ENCODE measurements around the gene CD53.

Gene CD53

DNA sequence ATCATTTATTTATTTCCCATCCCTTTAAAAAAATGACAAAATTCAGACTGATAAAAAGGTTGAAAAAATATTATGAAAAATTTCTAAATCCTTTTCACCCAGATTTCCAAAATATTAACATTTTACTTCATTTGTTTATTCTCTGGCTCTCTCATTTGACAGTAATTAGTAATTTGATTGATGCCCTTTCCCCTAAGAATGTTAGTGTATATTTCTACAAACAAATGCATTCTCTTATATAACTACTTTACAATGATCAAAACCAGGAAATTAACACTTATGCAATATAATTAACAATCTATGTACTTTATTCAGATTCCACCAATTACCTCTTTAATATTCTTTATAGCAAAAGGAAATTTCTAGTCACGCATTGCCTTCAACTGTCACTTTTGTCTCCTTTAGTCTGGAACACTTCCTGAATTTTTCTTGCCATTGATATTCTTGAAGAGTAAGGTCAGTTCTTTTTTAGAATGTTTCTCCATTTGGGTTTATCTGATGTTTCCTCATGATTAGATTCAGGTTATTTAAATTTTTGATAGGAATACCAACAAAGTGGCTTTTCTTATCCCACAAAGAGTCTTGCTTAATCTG, 3.9 kb downstream of the CD53 start:
- ATAC-seq: no peak

DNA sequence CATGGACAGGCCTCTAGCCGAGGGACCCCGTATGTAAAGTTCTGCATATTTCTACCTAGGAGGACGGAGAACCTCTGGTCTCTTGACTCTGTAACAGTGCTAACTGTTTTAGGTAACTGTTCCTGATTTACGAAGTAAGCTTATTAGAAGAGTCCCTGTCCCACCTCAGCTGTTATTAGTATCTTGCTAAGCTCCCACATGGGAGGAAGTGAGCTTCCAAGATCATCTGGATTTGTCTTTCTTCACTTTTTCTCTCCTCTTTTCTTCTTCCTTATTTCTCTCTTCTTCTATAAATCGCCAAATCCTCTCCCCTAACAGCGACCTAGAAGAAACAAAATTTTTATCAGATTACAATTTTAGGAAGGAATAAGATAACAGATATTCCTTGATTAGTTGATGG, 4.4 kb downstream of the CD53 start:
- ATAC-seq (no peak), DNase-seq (no peak)

More for the DNA sequence above, 3.9 kb downstream of the CD53 start:
- DNase-seq: no peak

DNA sequence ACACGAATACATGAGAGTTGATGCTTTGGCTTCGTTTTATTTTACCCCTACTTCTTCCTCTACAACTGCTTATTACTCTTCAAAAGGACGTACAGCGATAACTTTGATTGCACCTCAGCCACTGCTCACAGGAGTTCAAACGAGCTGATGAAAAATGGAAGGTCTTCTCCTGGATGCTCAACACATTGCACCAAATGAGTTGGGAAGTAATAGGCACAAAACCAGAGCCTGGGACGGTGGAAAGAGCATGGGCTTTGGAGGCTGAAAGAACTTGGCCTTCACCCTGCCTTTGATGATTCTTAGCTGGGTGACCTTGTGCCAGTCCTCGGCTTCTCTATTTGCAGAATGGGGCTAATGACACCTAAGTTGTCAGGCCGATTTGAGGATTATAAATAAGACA, 4.8 kb downstream of the CD53 start:
- DNase-seq (peak; percentile 12), ATAC-seq (no peak)

DNA sequence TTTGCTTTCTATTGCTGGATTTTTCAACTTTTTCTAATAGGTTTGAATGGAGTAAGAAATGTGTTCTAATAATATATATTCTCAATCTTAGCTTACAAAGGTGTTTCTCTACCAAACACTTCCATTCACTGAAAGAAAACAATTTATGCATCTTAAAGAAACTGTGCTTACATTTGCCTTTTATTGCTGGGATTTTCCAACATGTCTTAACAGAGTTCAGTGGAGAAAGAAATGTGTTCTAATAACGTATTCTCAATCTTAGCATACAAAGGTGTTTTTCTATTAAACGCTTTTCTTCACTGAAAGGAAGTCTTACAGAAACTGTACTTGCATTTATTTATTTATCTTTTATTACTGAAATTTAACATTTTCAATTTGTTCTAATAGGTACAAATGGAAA, 5.6 kb downstream of the CD53 start:
- no peak for ATAC-seq

DNA sequence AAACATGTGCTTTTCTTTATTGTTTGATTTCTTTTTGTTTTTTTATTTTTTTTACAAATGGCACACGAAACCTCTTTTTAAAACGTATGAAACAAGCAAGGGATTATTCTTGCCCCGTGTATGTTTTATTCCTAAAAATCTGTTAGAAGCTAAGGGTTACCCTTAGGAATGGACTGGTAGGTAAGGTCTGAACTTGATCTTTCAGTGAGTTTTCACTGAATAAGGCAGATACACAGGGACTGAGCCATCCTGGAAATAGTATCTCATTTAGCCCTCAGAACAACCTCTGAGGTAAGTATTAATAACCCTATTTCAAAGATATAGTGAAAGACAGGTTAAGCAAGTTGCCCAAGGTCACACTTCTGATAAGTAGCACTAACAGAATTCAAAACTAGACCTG, 6.0 kb downstream of the CD53 start:
- DNase-seq: no peak
- ATAC-seq: no peak

More for the DNA sequence above, 5.6 kb downstream of the CD53 start:
- DNase-seq: no peak

DNA sequence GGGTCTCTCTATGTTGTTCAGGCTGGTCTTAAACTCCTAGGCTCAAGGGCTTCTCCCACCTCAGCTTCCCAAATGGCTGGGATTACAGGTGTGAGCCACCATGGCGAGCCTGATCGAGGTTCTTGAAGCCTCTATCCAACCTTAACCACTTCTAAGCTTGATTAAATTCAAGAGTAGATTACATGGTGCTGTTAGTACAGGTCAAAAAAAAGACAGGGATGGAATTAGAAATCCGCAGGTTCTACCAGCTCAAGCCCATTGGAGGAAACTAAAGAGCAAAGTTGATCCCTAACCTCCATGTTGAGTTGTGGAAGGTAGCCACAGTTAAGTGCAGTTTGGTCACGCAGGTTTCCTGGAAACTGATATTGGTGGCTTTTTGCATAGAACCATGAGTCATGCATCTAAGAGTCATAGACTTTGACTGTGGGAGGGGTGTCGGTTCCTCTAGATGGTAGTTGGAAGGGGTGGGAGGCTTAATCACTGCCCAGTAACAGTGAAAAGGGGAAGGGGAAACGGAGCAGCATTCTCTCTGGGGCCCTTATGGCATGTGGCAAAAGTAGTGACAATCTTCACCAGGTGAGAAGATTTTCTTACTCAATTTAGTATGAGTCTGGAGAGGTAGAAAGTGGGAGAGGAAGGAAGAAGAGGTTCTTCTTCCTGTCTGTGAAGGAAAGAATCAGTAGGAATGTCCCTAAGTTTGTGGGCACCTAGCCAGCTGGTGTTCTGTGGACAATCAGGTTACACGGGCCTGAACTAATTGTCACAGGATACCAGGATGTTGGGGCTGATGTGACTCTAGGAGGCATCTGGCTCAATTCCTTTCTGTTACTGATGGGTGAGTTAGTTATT, 7.0 kb downstream of the CD53 start:
- ATAC-seq: peak; percentile 70
- peak; percentile 61 for DNase-seq

DNA sequence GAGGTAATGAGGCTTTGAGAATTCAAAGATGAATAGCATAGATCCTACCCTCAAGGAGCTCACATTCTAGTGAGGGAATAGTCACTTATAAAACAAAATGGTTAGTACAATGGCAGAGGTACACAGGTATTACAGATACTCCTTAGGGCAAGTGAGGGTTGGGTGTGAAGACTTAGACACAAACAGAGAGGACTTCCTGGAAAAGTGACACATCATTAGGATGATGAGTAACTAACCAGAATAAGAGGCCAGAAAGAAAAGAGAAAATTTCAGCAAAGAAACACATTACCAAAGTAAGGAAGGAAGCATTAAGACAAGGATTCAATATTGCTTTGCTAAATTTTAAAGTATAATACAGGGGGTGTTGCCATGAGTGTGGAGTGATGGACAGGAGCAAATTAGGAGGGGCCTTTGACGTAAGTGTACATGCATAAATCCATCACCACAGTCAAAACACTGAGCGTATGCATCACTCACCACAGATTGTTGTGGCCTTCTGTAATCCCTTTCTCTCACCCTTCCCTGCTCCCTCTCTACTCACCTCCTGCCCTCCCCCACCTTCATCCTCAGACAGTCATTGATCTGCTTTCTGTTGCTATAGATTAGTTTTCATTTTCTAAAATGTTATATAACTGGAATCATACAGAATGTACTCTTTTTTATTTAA, 7.9 kb downstream of the CD53 start:
- peak; percentile 55 for DNase-seq

DNA sequence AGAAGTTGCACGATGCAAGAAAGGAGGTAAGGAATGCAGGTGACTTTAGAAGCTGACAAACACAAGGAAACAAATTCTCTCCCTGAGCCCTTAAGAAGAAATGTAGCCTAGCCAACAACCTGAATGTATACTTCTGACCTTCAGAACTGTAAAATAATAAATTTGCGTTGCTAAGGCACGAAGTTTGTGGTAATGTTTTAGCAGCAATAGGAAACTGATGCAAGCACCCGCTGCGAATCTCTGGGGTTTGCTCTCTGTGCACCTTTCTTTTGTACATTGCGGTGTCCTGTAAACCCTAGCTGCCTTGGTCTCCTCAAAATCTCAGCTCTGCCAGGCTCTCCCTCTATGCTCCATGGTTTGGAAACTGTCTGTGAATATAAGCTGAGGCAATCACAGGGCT, 15.1 kb downstream of the CD53 start:
- peak; percentile 62 for ATAC-seq
- no peak for DNase-seq

More for the DNA sequence above, 7.9 kb downstream of the CD53 start:
- peak; percentile 73 for ATAC-seq

DNA sequence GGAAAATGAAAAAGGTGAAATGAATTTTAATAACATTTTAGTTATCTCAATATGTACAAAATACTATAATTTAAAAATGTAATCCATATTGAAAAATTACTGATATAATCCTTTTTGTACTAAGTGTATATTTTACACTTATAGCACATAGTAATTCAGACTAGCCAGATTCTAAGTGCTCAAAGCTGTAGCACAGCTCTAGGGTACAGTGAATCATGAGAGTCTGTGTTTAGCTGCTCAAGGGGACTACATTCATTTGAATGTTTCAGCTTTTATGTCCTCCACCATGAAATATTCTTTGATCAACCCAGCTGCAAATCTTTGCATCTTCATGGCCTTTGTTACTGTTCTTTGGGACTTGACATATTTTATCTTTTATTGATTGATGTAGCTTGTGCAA, 15.7 kb downstream of the CD53 start:
- DNase-seq (no peak), ATAC-seq (no peak)

DNA sequence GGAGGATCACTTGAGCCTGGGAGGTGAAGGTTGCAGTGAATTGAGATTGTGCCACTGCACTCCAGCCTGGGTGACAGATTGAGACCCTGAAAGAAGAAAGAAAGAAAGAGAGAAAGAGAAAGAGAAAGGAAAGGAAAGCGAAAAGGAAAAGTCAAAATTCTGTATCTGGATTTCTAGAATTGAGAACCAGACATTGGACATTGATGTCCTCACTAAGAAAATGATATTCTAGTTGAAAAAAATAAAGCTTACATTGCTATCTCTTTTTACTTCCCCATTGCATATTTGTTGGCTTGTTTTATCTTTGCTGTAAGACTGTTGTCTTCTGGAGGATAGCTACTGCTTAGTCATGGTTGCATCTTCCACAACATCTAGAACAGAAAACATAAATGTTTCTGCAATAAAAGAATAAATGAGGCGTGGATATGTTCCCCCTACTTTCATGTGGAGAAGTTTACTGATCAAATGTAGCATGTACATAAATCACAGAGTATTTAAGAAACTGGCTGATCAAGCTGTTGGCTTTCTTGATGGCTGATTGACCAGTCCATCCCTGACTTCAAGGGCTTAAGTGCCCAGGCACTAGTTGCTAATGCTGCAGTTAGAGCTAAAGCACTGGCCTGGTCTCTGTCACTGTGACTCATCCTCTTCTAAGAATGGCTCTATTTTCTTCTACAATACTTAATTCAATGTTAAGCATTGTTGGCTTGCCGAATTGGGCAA, 17.7 kb downstream of the CD53 start:
- ATAC-seq: no peak

DNA sequence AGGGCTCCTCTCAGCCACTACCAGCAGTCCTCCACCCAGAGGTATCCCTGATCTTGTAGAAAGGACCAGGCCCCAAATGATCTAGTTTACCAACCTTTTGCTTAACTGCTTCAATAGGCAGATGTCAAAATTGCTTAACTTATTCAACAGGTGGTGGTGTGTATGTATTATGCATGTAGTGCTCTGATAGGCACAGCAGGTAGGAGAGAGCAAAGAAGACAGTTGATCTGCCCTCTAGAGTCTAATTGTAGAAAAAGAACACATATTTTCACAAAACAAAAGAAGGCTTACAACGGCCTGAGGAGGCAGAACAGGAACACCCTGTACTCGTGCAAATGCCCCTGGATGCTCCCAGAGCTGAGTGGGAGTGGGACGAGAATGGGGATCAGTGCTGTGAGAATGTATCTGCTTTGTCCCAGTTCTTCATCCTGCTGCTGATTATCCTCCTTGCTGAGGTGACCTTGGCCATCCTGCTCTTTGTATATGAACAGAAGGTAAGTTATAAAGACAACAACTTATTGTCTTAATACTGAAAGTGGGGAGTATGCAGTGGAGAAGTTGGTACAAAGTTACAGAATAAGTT, 21.1 kb downstream of the CD53 start:
- DNase-seq: no peak
- ATAC-seq: no peak

More for the DNA sequence above, 17.7 kb downstream of the CD53 start:
- DNase-seq: no peak

DNA sequence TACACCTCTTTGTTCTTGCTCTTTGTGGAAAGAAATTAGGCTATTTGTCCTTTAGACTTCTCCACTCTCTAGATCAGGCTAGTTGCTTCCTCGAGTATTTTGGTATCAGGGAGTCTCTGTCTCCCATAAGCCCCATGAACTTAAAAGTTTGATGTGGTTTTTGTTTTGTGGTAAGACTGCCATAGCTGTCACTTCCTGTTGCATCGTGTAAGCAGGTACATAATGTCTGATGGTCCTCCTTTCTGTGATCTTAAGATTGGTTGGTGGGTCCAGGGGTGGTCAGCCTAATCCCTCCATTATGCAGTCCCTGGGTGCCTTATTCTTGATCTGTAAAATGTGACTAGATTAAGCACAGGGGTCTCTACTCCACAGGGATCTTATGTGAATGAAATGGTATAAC, 23.1 kb downstream of the CD53 start:
- no peak for DNase-seq

DNA sequence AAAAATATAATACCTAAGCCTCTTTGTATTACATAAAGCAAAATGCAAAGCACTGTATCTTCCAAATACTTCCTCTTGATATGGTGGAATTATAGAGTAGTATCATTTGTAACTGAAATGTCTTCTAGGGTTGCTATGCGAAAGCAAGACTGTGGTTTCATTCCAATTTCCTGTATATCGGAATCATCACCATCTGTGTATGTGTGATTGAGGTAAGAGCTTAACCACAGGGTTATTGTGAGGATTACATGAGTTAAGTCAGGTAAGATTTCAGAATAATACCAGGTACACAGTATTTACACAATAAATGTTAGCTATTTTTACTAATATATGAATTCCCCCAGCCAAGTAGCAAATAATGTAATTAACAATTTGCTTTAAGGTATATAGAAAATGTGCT, 24.7 kb downstream of the CD53 start:
- ATAC-seq: no peak

More for the DNA sequence above, 23.1 kb downstream of the CD53 start:
- ATAC-seq: peak; percentile 12

DNA sequence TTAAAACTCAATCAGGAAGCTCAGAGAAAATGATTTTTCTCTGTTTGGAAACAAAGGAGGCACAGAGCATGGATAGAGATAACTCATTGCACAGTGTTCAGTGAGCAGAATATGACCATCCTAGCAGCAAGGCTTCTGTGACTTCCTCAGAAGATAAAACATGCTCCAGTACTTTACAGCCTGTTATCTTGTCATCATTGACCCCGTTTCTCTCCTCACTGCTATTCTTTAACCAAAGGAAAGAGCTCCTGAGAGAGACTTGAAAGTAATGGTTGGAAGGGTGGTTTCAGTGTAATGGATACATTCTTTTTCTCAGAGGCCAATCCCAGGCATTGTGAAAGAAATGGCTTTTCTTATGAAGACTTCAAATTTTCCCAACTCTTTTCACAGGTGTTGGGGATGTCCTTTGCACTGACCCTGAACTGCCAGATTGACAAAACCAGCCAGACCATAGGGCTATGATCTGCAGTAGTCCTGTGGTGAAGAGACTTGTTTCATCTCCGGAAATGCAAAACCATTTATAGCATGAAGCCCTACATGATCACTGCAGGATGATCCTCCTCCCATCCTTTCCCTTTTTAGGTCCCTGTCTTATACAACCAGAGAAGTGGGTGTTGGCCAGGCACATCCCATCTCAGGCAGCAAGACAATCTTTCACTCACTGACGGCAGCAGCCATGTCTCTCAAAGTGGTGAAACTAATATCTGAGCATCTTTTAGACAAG, 25.9 kb downstream of the CD53 start:
- no peak for ATAC-seq
- DNase-seq: no peak

More for the DNA sequence above, 24.7 kb downstream of the CD53 start:
- no peak for DNase-seq

DNA sequence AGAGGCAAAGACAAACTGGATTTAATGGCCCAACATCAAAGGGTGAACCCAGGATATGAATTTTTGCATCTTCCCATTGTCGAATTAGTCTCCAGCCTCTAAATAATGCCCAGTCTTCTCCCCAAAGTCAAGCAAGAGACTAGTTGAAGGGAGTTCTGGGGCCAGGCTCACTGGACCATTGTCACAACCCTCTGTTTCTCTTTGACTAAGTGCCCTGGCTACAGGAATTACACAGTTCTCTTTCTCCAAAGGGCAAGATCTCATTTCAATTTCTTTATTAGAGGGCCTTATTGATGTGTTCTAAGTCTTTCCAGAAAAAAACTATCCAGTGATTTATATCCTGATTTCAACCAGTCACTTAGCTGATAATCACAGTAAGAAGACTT, 26.5 kb downstream of the CD53 start:
- ATAC-seq (no peak), DNase-seq (no peak)

DNA sequence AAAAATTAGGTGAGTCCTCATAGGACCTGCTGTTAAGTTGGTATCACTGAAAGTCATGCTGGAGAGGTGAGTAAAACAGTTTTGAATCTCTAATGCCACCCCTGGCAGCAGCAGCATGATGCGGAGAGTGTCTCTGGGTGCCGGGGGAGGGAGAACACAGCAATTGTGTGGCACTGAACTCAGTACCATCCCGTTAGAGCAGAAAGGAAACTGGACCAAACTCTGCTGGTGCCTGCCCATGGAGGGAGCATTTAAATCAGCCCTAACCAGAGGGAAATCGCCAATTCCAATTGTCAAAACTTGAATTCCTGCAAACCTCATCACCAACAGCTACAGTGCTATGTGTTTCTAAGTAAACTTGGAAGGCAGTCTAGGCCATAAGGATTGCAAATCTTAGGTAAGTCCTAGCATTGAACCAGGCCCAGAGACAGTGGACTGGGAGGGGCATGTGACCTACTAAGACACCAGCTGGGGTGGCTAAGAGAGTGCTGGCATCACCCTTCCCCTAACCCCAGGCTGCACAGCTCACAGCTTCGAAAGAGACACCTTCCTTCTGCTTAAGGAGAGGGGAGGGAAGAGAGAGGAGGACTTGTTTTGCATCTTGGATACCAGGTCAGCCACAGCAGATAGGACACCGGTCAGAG, 30.0 kb downstream of the CD53 start:
- ATAC-seq (no peak), DNase-seq (no peak)

DNA sequence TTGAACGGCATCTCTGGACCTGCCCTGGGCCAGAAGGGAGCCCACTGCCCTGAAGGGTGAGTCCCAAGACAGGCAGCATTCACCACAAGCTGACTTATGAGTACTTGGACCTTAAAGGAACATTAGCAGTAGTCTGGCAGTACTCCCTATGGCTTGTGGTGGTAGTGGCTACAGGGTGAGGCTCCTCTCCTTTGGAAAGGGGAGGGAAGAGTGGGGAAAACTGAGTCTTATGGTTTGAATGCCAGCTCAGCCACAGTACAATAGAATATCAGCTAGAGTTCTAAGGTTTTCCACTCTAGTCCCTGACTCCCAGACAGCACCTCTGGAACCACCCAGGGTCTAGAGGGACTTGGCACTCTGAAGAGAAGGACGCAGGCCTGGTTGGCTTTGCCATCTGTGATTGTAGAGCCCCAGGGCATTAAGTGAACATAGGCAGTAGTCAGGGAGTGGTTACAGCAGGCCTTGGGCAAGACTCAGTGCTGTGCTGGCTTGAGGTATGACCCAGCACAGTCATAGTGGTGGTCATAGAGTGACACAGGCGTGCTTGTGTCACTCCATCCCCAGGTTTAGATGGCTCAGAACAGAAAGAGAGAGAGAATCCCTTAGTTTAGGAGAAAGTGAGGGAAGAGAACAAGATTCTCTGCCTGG, 31.0 kb downstream of the CD53 start:
- peak; percentile 38 for ATAC-seq
- no peak for DNase-seq

DNA sequence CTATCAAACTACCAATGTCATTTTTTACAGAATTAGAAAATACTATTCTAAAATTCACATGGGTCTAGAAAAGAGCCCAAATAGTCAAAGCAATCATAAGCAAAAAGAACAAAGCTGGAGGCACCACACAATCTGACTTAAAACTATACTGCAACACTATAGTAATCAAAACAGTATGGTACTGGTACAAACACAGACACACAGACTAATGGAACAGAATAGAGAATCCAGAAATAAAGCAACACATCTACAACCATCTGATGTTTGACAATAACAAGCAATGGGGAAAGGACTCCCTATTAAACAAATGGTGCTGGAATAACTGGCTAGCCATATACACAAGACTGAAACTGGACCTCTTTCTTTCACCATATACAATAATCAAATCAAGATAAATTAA, 39.8 kb downstream of the CD53 start:
- DNase-seq (no peak), ATAC-seq (no peak)

DNA sequence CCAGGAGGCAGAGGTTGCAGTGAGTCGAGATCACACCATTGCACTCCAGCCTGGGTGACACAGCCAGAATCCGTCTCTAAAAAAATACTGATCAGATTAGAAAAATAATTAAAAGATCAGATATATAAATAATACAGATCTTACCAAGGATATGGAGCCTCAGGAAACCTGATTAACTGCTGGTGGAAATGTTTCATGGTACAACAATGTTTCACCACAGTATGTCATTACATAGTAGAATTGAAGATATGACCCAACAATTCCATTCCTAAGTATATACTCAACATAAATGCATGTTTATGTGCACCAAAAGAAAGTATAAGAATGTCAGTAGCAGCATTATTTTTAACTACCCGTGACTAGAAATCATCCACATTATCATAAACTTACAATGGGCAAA, 41.7 kb downstream of the CD53 start:
- DNase-seq: no peak
- no peak for ATAC-seq

DNA sequence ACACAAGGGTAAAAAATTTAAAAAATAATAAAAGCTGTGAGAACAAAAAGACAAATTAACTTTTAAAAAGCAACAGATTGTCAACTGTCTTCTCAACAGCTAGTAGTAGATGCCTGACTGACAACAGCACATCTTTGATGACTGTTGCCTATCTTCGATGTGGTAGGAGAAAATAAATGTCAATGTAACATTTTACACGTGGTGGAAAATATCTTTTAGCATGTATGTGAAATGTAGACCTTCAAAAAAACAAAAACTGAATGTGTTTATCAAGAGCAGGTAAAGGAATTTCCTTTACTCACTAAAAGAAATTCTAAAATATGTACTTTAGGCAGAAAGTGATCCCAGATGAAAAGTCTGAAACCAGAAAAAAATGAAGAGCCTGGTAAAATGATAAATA, 42.9 kb downstream of the CD53 start:
- DNase-seq (no peak), ATAC-seq (no peak)

Data from stimulated activated naive CD8-positive, alpha-beta T cell treated with anti-CD3 and anti-CD28 coated beads, Interleukin-15, Interleukin-2, amounts not matched to agents 100 U/mL and 50 U/mL, for 24 hours (primary cell).